HepG2 (cell line): ENCODE results near the gene CPB2. TPM values are rescaled to one million over a fixed set of nuclear protein-coding genes. Genes with fewer than 3 reads are reported as not detected.

Experiments
- ARHGAP35 ChIP-seq: sonication (generic); formaldehyde crosslinking; IDR thresholded peaks from 2 replicates; pipeline ENCODE4 v1.9.0; 2022; ENCODE audit warnings: mild to moderate bottlenecking, inconsistent platforms, moderate library complexity, missing genetic modification reagents, borderline replicate concordance
- ARID5B ChIP-seq: IDR thresholded peaks from 2 replicates; pipeline ENCODE4 v1.4.0; 2020; ENCODE audit warnings: mild to moderate bottlenecking, missing genetic modification reagents
- ELF1 ChIP-seq: sonication (generic); formaldehyde crosslinking; IDR thresholded peaks from 2 replicates; pipeline ENCODE4 v1.4.0; 2020; ENCODE audit warnings: missing genetic modification reagents
- ELK4 ChIP-seq: sonication (generic); formaldehyde crosslinking; IDR thresholded peaks from 2 replicates; pipeline ENCODE4 v1.9.0; 2021; ENCODE audit warnings: missing genetic modification reagents, borderline replicate concordance
- EP300 ChIP-seq, 3 experiments: sonication (generic) in 1 of 3; formaldehyde crosslinking in 1 of 3; IDR thresholded peaks; 2 replicates each; pipeline versions ENCODE4 v1.5.1 to v1.6.1; 2011 to 2020; ENCODE audit warnings: low read depth in 2 of 3, low read length in 2 of 3, borderline replicate concordance in 1 of 3, improper control_type of control experiment in 1 of 3, mild to moderate bottlenecking in 1 of 3, missing genetic modification reagents in 1 of 3, moderate library complexity in 1 of 3
- GPBP1L1 ChIP-seq: sonication (generic); formaldehyde crosslinking; IDR thresholded peaks from 2 replicates; pipeline ENCODE4 v1.5.0; 2020; ENCODE audit warnings: mild to moderate bottlenecking, missing genetic modification reagents
- HMGXB4 ChIP-seq, 2 experiments: sonication (generic) in 1 of 2; formaldehyde crosslinking in 1 of 2; IDR thresholded peaks; 2 replicates each; pipeline versions ENCODE4 v1.4.0 to v1.6.1; 2018 to 2020; ENCODE audit warnings: missing genetic modification reagents in 2 of 2, borderline replicate concordance in 1 of 2, low read depth in 1 of 2, mild to moderate bottlenecking in 1 of 2, missing biosample characterization in 1 of 2
- POLR2G ChIP-seq: fragments of 200-400 bp; formaldehyde crosslinking; IDR thresholded peaks from 2 replicates; pipeline ENCODE4 v1.6.1; 2018; ENCODE audit warnings: mild to moderate bottlenecking, low read depth, low read length, moderate library complexity
- TEF ChIP-seq: sonication (generic); formaldehyde crosslinking; IDR thresholded peaks from 2 replicates; pipeline ENCODE4 v1.5.0; 2020; ENCODE audit warnings: missing genetic modification reagents
- ZBTB14 ChIP-seq: sonication (generic); formaldehyde crosslinking; IDR thresholded peaks from 2 replicates; pipeline ENCODE4 v1.4.0; 2020; ENCODE audit warnings: missing genetic modification reagents
- ZNF431 ChIP-seq: sonication (generic); formaldehyde crosslinking; IDR thresholded peaks from 2 replicates; pipeline ENCODE4 v1.9.0; 2022; ENCODE audit warnings: missing genetic modification reagents, low read depth, mild to moderate bottlenecking, borderline replicate concordance
- ZNF546 ChIP-seq: sonication (generic); formaldehyde crosslinking; conservative IDR thresholded peaks from 2 replicates; pipeline ENCODE4 v1.8.1; 2023; ENCODE audit warnings: mild to moderate bottlenecking, missing genetic modification reagents
- polyA plus RNA-seq, 8 experiments: library from polyadenylated mRNA; depleted of rRNA in 3 of 8; stranded (reverse) in 7 of 8; unstranded in 1 of 8; fragments of >200 nt; fragmentation: Illumina TruSeq in 4 of 8; extraction: Trizol in 4 of 8; gene quantifications; 2 replicates each; pipeline versions ENCODE4 v1.2.1 to v1.2.3, GENCODE V29; 2011 to 2016; ENCODE audit warnings: low read depth in 4 of 8, missing spikeins in 1 of 8, mixed read lengths in 1 of 8; ENCODE audit not compliant: insufficient read depth in 1 of 8
- total RNA-seq, 5 experiments: library from RNA; depleted of rRNA; stranded (reverse); fragments of >200 nt; fragmentation: Illumina TruSeq; extraction: Trizol; gene quantifications; 2 replicates each; pipeline ENCODE4 v1.2.3, GENCODE V29; 2016; ENCODE audit warnings: low read depth in 1 of 5

Gene CPB2
- total and polyA plus RNA-seq, 2 of the 13 experiments (the other 11 are each of a cell fraction or from before 2014, with no cell fraction given): 125 to 140 TPM

- TF ChIP-seq HMGXB4 (CRISPR knock-in tag; IDR thresholded peaks at IDR 0.05; ENCODE audit: borderline replicate concordance in 1 of 2, low read depth in 1 of 2): peak in 1 of 2 experiments; percentile 50; a peak in 1 of 4 replicates
- TF ChIP-seq GPBP1L1 (CRISPR knock-in tag): no peak
- TF ChIP-seq EP300 (IDR thresholded peaks at IDR 0.05; ENCODE audit: low read depth in 2 of 2, low read length in 2 of 2): peak; percentile 2 to 97; a peak in 2 of 4 replicates
- TF ChIP-seq EP300 (CRISPR knock-in tag; IDR thresholded peaks at IDR 0.05; ENCODE audit: borderline replicate concordance): peak; percentile 81; the same call in 1 of the 2 replicates
- no peak for TF ChIP-seq ARHGAP35 (CRISPR knock-in tag)
- TF ChIP-seq ARID5B (CRISPR knock-in tag): peak; percentile 96
- no peak for TF ChIP-seq ZBTB14 (CRISPR knock-in tag)
- 0 out of 2 replicates have a peak, but pooled peaks have one; percentile 24 for TF ChIP-seq ELF1 (CRISPR knock-in tag)
- TF ChIP-seq POLR2G: no peak
- no peak for TF ChIP-seq ELK4 (CRISPR knock-in tag)
- no peak for TF ChIP-seq TEF (CRISPR knock-in tag)
- no peak for TF ChIP-seq ZNF431
- no peak for TF ChIP-seq ZNF546 (CRISPR knock-in tag)
Observed at GRCh38 chr13:46143184-46143701, 38.4 kb upstream of the CPB2 start (continued).
